HG03039 (cell line): Measurements from ENCODE around the gene ADAMTS3.
A peak's percentile ranks its signal among the peaks of the same experiment; 100 is the strongest.

Experiments
- ATAC-seq: cut with Tn5 transposase; IDR thresholded peaks from one replicate; pipeline ENCODE4 v1.9.1; 2021; ENCODE audit warnings: mild to moderate bottlenecking, moderate library complexity; ENCODE audit not compliant: unreplicated experiment

Gene ADAMTS3

DNA sequence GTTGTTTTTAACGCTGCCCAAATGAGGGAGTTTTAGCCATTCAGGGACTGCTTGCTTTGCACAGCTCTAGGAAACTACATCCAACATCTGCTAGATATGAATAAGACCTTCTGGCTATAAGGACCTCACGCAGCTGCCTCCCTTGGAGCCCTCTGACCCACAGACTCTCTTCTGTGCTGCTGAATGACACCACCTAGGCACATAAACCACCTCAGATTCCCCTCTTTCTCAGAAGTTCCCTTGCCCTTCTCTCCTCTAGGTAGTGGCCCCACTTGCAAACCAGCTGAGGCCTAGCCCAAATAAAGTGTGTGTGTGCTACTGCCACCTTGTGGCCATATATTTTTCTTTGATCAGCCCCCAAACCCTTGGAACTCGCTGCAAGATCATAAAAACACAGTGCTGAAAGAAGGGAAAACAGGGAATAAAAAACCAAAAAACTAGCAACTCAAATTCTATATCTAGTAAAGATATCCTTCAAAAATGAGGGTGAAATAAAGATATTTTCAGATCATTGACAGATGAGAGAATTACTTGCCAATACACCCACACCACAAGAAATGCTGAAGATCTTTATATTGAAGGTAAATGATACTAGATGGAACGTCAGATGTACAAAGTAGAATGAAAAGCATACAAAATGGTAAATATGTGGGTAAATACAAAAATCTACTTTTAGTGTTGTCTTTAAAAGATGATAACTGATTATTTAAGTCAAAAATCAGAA is 265.9 kb downstream of the ADAMTS3 start:
- ATAC-seq: peak; percentile 87

DNA sequence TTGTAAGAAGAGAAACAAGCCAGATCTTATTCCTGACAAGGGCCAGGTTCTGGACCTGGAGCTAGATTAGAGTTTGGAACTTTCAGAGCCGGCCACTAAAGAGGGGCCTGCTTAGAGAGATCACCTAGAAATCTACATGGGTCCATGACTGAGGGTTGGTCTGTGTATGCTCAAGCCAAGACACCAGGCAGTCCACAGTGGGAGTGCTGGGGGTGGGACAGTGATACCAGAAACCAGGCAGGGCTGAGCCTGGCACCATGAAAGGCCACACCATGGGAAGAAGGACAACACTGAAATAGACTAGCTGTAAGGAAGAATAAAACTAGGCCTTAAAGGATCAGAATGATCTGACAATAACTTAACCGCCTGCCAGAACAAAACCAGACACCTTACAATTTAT is 267.3 kb downstream of the ADAMTS3 start:
- no peak for ATAC-seq

DNA sequence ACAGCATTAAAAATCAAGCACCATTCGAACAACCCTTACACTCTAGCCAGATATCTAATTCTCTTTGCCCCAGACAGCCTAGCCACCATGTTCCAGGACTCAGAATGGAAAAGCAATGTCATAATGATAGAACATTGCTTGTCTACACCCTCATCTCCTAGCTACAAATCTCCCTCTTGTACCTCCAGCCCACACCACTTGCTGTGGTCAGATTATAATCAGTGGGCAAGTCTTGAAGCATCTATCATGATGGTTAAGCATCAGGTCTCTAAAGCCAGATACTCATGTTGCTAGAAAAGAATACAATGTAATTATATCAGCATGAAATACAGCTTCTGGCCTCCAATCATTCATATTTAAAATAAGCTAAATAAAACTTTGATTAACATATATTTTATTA is 268.9 kb downstream of the ADAMTS3 start:
- ATAC-seq: no peak

DNA sequence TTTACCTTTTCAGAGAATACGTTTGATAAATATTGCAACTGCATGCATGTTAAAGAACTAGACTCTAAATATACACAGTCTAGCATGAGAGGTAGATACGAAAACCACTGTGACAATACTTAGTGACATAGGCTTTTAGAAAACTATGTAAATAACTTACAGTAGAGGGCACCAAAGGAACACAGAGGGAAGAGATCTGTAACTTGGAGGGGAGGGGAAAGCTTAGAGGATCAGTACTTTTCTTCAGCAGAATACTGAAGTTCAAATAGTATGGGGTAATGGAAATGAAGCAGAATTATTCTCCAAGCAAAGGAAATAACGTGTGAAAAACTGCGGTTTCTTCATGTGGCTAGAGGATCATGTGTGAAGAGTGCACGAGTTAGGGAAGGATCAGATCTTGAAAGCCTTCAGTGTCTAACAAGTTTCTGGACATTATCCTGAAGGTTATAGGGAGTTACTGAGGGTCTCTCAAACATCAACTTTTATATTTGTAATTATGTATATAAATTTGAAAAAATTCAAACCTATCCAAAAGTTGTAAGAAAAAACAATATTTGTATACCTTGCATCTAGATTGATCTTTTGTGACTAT is 273.0 kb downstream of the ADAMTS3 start:
- ATAC-seq: peak; percentile 70

DNA sequence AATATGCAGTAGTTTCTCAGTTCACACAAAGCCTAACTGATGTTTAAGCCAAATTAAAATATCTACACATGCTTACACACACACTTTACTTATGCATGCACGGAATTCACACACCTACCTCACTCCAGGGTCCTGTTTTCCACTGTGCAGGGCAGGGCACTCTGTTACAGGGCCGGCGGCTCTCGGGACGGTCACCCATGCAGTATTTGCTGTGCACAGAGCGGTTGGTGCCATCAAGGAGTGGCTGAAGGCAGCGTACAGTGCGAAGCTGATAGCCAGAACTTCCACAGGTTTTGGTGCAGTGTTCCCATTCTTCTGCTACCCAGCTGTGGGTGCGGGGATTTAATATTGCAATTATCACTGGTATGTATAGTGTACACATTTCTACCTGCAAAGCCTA is 278.3 kb downstream of the ADAMTS3 start:
- ATAC-seq: no peak

DNA sequence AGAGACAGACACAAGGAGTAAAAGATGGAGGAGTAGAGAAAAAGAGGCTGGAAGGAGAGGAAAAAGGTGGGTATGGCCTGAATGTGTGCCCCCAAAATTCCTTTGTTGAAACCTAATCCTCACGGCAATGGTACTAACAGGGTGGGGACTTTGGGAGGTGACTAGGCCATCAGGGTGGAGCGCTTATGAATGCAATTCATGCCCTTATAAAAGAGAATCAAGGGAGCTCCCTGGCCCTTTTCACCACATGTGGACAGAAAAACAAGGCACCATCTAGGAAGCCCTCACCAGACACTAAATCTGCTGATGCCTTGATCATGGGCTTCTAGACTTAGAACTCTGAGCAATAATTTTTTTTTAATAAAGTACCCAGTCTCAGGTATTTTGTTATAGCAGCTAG is 282.1 kb downstream of the ADAMTS3 start:
- ATAC-seq: no peak

DNA sequence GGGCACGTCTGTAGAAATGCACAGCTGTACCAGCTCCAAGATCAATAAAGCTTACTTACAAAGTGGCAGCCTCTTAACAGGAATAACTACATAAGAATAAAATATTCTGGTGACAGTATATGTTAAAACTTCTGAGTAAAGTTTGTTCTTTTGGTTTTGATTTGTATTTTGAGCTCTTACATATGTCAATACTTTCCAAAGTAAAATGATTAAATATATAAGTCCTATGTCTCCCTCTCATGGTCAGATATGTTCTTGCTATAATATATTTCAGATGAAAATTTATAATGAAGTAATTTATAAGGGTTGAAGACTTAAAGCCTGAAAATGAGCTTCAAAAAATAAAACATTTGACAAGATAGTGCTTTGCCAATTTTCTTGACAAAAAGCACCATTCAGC is 282.8 kb downstream of the ADAMTS3 start:
- no peak for ATAC-seq

DNA sequence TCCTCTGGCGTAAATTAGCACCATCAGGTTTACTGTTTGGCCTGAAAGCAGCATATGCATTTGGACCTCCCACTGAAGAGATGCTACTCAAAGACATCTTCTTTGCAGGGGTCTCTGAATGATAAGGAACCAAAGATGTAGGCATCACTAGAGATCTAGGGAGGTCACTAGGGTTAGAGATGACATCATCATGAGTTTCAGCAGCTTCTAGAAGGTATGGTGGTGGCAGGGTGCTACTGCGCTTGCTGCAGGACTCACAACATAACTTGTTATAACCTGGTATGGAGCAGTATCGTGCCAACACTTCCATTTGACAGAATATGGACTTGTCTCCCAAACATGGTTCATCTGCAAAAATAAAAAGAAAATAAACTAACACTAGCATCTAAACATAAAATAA is 285.7 kb downstream of the ADAMTS3 start:
- ATAC-seq: no peak

DNA sequence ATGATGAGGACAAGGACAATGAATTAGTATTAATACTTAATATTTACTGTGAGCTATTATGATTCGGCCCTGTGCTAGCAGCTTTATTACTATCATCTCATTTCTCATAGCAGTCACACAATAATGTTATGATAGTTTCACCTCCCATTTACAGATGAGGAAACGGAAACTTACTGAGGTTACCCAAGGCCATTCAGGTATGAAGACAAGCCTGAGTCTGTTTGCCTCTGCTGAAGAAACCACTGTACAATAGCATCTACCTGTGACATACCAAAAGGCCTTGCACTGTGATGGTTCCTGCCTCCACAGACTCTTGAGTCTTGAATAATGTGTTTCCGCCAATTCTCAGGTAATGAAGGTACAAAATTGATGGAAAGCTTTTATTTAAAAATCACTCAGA is 288.8 kb downstream of the ADAMTS3 start:
- ATAC-seq: no peak

DNA sequence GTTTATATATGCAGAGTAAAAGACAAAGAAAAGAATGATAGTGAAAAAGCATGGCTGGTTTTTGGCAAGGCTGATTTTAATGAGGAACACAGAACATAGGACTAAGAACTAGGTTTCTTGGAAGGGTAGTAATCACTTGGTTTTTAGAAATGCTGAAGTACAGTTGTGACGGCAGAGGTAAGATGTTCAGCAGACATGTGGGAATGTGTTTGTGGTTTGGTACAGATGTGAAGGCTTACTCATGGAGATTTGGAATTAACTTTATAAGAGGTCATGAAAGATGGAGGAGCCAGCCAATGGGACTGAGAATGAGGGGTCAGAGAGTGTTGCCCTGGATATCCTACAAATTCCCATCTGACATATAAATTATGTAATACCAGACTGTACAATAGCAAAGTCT is 293.6 kb downstream of the ADAMTS3 start:
- ATAC-seq: no peak

DNA sequence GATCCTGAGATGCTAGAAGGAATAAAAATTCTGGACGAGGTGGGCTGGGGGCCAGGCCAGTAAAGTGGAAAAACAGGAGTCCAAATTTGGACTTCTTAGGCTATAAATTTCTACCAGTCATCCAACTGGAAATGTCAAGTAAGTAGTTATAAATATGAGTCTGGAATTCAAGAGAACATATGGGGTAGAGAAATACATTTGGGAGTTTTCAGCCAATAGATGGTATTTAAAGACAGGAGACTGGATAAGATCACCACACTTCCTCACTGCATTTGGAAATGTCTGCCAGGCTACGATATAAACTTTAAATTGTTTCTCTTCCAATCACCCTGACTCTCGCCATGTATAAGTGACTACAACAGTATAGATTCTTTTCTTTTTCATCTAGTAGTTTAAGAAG is 294.8 kb downstream of the ADAMTS3 start:
- ATAC-seq: no peak

DNA sequence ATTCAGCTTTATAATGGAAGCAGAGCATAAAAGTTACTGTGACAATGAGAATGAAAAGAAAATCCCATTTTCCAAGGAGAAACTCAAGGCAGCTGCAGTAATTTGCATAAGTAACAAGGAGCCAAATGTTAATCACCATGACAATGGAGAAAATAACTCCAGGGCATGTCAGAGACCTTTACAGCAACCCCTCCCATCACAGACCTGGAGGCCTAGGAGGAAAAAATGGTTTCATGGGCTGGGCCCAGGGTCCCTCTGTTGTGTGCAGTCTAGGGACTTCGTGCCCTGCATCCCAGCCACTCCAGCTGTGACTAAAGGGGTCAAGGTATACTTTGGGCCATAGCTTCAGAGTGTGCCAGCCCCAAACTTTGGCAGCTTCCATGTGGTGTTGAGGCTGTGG is 313.8 kb downstream of the ADAMTS3 start:
- no peak for ATAC-seq

DNA sequence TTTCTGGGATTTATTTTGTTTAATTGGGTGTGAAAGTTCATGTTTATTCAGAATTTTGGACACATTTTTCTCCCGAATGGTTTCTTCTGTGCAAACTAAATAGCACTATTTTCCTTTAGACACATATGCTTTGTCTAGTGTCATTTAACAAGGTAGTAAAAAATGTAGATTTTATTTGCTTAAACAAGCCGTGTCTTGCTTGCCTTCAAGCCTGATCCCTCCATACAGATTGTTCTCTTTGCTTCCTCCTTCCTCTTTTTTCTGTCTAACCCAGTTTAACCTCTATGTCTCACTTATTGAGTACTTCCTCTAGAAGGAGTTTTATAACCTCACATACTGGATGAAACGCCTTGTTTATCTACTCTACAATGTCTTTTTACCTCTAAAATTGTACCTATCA is 325.4 kb downstream of the ADAMTS3 start:
- no peak for ATAC-seq

DNA sequence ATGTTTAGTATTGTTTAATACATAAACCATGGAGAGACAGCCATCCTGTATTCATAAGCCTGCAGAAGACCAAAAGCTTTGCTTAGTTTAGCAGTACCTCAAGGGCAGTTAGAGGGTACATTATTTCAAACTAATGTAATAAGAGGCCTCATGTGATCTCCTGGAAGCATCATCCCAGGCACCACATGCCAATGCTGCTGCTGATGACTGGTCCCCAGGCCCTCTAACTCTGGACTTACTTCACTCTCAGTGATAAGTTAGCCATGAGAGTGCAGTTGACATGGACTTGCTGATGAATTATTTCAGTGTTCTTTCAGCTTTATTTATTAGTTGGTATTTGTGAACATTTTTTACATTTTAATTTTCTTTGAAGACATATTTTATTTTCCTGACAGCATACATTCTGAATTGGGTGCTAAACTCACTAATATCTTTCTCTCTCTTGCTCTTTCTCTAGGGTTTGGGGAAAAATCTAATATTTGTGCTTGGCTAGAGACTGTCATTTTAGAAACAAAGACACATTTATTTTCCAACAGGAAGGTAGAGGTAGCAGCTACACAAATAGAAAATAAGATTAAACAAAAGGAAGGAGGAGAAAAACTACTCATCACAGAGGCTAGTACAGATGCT is 329.4 kb downstream of the ADAMTS3 start:
- no peak for ATAC-seq
